ENCODE results near the gene ZNF701.
A peak's percentile ranks its signal among the peaks of the same experiment; 100 is the strongest.
"Not testable (repeated sequence)": the region's sequence is repeated elsewhere in the genome, so short reads cannot be mapped to it uniquely, and the experiment has no call there.

The ZNF701 gene

GRCh38 chr19:52533901-52534300 is 36.2 kb upstream of the ZNF701 start:
- TF ChIP-seq CTCF (IDR thresholded peaks at IDR 0.05; ENCODE audit: extremely low read depth, insufficient read depth, missing control alignments): no peak
- no peak for DNase-seq (ENCODE audit: low spot score)
- in situ Hi-C loops (cut with MboI; ENCODE audit: low pct_unique_long_range_greater_than_20kb, low sequenced_read_pairs, unreplicated experiment): no loop called here

DNA sequence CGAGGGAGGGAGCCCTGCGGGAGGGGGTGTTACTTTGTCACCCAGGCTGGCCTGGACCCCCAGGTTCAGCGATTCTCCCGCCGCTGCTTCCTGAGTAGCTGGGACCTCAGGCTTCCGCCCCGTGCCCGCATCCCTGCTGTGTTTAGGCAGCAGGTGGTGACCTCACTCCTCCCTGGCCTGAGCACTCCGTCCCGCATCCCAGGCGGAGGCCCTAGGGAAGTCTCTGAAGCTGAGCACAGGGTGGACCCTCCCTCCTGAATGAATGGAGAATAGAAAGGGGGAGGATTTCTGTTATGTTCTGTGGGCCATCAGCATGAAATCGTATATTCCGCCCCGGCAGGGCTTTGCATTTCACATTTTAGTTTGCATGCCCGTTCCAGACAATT is 34.7 kb upstream of the ZNF701 start:
- DNase-seq (ENCODE audit: low spot score); in situ Hi-C loops (cut with MboI; ENCODE audit: low pct_unique_long_range_greater_than_20kb, low sequenced_read_pairs, unreplicated experiment): not testable (repeated sequence)

- no peak for TF ChIP-seq CTCF (IDR thresholded peaks at IDR 0.05; ENCODE audit: extremely low read depth, insufficient read depth, missing control alignments)
- peak; percentile 61 for DNase-seq (ENCODE audit: low spot score)
- in situ Hi-C loops (cut with MboI; ENCODE audit: low pct_unique_long_range_greater_than_20kb, low sequenced_read_pairs, unreplicated experiment): no loop called here
Observed at GRCh38 chr19:52535771-52536447, 34.2 kb upstream of the ZNF701 start.

DNA sequence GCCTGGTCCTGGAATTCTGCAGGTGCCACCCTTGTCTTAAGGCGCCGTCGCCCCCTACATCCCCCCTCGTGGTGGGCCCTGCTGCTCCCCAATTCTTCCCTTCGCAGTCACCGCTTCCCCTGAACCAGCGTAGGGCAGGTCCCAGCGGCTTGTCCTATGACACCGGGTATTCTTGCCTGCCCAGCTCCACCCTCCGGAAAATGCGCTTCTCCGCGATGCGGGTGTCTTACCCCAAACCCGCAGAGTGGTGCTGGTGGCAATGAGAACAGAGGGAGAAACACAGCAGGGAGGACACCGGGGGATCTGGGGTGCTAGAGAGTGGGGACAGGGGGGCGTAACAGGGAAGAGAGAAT is 33.7 kb upstream of the ZNF701 start:
- in situ Hi-C loops (cut with MboI; ENCODE audit: low pct_unique_long_range_greater_than_20kb, low sequenced_read_pairs, unreplicated experiment): no loop called here
- no peak for DNase-seq (ENCODE audit: low spot score)
- TF ChIP-seq CTCF (IDR thresholded peaks at IDR 0.05; ENCODE audit: extremely low read depth, insufficient read depth, missing control alignments): no peak

DNA sequence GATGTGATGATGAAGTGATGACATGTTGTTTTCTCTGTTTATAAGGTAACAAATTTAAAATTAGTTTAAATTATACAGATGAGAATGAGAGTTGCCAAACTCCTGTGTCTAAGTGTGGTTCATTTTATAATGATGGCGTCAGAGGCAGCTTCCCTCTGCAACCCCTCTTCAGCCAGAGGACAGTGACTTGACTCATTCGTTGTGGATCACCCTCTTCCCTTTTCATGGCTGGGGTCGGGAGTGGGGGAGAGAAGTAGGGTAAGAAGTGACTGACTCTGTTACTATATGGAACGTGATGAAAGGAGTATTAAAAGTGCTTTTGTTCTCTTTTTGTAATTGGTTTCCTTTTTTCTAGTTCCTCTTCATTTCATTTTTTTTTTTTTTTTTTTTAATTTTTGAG is 31.3 kb upstream of the ZNF701 start:
- in situ Hi-C loops (cut with MboI; ENCODE audit: low pct_unique_long_range_greater_than_20kb, low sequenced_read_pairs, unreplicated experiment): not testable (repeated sequence)

DNA sequence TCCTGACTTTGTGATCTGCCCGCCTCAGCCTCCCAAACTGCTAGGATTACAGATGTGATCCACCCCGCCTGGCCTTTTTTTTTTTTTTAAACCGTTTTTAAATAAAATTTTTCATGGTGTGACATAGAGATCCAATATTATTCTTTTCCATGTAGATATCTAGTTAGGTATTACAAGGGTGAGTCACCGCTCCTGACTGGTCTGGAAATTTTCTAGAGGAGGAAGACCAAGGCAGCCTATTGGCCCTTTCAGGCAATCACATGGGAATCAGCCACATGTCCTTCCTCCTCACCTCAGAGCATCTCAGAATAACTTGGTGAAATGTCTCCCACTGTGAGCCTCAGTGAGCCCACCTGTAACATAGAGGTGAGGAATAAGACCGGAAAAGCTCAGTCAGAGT is 28.9 kb upstream of the ZNF701 start:
- in situ Hi-C loops (cut with MboI; ENCODE audit: low pct_unique_long_range_greater_than_20kb, low sequenced_read_pairs, unreplicated experiment); DNase-seq (ENCODE audit: low spot score): not testable (repeated sequence)

More for the DNA sequence above, 31.3 kb upstream of the ZNF701 start:
- not testable (repeated sequence) for DNase-seq (ENCODE audit: low spot score)

- no peak for TF ChIP-seq CTCF (IDR thresholded peaks at IDR 0.05; ENCODE audit: extremely low read depth, insufficient read depth, missing control alignments)
- in situ Hi-C loops (cut with MboI; ENCODE audit: low pct_unique_long_range_greater_than_20kb, low sequenced_read_pairs, unreplicated experiment): no loop called here
- DNase-seq (ENCODE audit: low spot score): no peak
Observed at GRCh38 chr19:52541608-52542007, 28.5 kb upstream of the ZNF701 start.

GRCh38 chr19:52542541-52542940 is 27.5 kb upstream of the ZNF701 start:
- DNase-seq (ENCODE audit: low spot score); in situ Hi-C loops (cut with MboI; ENCODE audit: low pct_unique_long_range_greater_than_20kb, low sequenced_read_pairs, unreplicated experiment): not testable (repeated sequence)

DNA sequence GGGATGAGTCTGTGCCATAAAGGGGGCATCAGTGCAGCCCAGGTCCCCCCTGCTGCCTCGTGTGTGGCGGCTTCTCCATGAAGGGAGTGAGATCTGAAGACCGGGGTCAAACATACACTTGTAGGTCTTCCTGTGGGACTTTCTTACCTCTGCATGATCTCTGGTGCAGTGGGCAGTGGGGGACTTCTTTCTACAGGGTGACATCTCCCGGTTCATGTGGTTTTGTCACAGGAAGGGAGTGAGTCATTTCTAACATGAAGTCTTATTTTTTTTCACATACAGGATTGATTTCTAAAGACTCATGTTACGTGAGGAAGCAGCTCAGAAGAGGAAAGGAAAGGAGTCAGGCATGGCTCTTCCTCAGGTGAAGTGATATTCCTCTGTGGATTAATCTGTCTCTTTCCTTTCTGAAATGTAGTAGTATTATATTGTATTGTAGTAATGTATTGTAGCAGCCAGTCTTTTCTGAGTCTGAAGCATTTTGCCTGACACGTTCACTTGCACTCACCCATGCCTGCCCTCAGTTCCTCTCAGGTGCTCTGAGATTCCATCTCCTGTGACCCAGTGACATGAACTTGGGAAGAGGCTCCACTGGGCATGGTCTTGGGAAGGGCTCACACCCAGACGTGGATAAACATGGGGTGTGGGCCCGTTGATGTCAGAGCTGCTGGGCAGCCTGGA is 27.0 kb upstream of the ZNF701 start:
- no peak for TF ChIP-seq CTCF (IDR thresholded peaks at IDR 0.05; ENCODE audit: extremely low read depth, insufficient read depth, missing control alignments)
- in situ Hi-C loops (cut with MboI; ENCODE audit: low pct_unique_long_range_greater_than_20kb, low sequenced_read_pairs, unreplicated experiment): no loop called here
- DNase-seq (ENCODE audit: low spot score): no peak
